RWPE1 (cell line): ENCODE results near the gene GSTT2.

Experiments used
- CTCF ChIA-PET: fragments of 350-600 bp; sonication (Branson Sonifier 250); formaldehyde crosslinking; extraction: SDS; loops from one replicate; lab custom pipeline; 2021; lab: Yijun Ruan, JAX
- POLR2A ChIA-PET: fragments of 400-600 bp; formaldehyde crosslinking; extraction: SDS; loops from one replicate; lab custom pipeline; 2020; ENCODE audit warnings: antibody characterized with exemption; ENCODE audit not compliant: low non-redundant PET; lab: Yijun Ruan, JAX
- DNase-seq: peaks from one replicate; pipeline ENCODE4 v3.0.0; 2012; ENCODE audit warnings: low spot score
- H3K27ac ChIP-seq: fragments of 450-650 bp; 2 replicates; pipeline ENCODE4 v1.5.1; 2017
- CTCF ChIP-seq: fragments of 450-650 bp; conservative IDR thresholded peaks from 2 replicates; pipeline ENCODE4 v1.5.1; 2017; ENCODE audit warnings: low read depth, mild to moderate bottlenecking

The GSTT2 gene

GRCh38 chr22:24026733-24027132 lies 46.8 kb downstream of the GSTT2 start:
- ChIA-PET CTCF (no interaction called here), POLR2A (no interaction called here)
- H3K27ac ChIP-seq: no peak overlapping the region
- TF ChIP-seq CTCF: no peak
- no peak for DNase-seq

DNA sequence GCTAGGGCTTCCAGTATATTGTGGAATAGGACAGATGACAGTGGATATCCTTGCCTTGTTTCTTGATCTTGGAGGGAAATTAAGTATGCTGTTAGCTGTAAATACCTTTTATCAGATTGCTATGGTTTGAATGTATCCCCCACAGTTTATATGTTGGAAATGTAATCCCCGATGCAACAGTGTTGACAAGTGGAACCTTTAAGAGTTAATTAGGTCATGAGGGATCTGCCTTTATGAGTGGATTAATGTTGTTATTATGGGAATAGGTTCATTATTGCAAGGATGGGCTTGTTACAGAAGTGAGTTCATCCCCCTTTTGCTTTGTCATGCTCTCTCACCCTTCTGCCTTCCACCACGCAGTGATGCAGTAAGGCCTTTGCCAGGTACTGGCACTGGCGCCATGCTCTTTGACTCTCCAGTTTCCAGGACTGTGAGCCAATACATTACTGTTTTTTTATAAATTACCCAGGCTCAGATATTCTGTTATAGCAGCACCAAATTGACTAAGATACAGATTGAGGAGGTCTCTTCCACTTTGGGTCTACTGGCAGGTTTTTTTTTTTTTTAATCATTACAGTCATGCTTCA lies 47.5 kb downstream of the GSTT2 start:
- TF ChIP-seq CTCF: no peak
- CTCF ChIA-PET: no interaction called here
- no peak overlapping the region for H3K27ac ChIP-seq
- DNase-seq: no peak
- POLR2A ChIA-PET: no interaction called here

- no peak for TF ChIP-seq CTCF
- no peak for DNase-seq
- H3K27ac ChIP-seq: no peak overlapping the region
- ChIA-PET CTCF (no interaction called here), POLR2A (no interaction called here)
These were observed 48.1 kb downstream of the GSTT2 start for GRCh38 chr22:24027991-24028390.

DNA sequence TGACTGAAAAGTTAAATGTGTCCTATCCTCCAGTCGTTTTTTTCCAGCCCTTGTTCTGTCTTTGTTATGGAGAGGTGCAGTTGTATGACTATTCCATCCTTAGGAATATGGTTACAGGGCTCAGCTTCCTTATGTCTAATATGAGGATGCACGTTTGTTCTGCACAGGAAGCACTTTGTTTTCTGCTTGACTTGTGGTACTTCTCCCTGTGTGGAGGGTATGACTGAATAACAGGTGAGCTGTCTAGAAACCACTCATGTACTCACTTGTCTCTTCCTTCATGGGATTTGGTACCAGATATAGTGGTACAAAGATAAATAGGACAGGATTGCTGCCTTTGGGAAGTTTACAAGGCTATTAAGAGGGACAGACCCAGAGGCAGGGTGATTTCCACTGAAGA lies 48.6 kb downstream of the GSTT2 start:
- ChIA-PET CTCF (no interaction called here), POLR2A (no interaction called here)
- no peak for TF ChIP-seq CTCF
- H3K27ac ChIP-seq: no peak overlapping the region
- no peak for DNase-seq

DNA sequence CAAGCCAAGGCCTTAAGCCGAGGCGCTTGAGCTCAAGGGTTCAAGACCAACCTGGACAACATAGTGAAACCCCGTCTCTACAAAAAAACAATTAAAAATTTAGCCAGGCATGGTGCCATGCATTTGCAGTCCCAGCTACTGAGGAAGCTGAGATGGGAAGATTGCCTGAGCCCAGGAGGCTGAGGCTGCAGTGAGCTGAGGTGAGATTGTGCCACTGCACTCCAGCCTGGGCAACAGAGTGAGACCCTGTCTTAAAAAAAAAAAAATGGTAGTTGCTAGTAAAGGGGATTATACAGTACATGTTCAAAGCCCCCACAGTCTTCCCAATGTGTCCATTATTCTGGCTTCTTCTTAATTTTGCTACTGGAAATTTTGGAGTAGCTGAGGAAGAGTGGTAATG lies 49.4 kb downstream of the GSTT2 start:
- CTCF ChIA-PET: interaction anchor here (0.6 kb wide), 1 partner anchor 27 kb away, joined by 3 read pairs; no protein-coding TSS in a partner anchor
- POLR2A ChIA-PET: no interaction called here
- TF ChIP-seq CTCF: no peak
- H3K27ac ChIP-seq: no peak overlapping the region
- DNase-seq: no peak

DNA sequence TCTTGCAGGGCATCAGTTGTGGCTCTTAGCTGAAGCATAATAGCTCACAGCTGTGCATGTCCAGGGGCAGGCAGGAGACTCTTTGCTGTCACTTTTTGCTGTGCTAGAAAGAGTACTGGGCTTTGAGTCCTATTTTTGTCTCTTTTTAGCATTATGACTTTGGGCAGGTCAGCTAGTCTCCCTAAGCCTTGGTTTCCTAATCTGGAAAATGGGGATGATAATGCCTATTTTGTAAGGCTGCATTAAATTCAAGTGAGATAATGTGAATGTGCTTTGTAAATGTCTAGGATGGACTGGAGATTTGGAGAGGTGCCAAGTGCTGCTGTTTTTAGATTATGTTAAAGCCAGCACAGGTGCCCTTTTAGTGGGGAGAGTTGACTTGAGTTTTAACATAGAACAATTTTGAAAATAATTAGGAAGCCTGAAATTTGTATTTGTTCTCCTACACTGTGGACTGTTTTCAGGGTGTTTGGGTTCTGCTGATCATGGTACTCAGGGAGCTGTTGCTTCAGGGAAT lies 50.3 kb downstream of the GSTT2 start:
- H3K27ac ChIP-seq: no peak overlapping the region
- POLR2A ChIA-PET: no interaction called here
- CTCF ChIA-PET: interaction anchor here (0.5 kb wide), 1 partner anchor 331 kb away, joined by 5 read pairs; no protein-coding TSS in a partner anchor
- no peak for DNase-seq
- TF ChIP-seq CTCF: no peak
